Pons (tissue), 1 donor: ENCODE measurements around the gene KIF5A.

Source experiments
- DNase-seq: peaks from one replicate; pipeline ENCODE4 v3.0.0-alpha.2; 2016; ENCODE audit warnings: low spot score

KIF5A gene

DNA sequence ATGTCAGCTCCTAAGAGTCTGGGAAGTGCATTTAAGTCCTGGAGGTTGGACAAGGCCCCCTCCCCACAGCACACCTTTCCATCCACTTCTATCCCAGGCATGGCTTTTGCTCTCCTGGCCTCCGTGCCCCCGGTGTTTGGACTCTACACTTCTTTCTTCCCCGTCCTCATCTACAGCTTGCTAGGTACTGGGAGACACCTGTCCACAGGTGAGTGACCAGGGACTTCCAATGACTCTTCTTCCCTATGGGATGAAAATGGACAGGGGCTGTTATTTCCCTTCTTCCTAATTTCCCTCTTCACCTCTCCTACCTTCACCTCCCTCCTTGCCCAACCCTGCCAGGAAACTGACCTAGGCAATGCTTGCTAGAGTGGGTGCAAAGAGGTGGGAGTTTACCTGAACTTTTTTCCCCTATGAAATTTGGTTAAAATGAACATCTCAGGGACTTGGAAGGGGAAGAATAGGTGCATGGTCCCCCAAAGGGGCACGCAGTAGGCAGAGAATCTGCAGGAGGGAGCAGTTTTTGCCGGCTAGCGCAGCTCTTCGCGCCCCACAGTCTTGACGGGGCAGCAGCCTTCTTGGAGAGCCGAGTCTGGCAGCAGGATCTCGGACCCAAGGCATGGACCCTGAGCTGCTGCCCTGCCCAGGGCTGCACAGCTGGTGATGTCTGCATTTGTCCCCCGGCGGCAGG lies 70.5 kb downstream of the KIF5A start:
- DNase-seq: no peak

GRCh38 chr12:57620936-57621496 lies 71.2 kb downstream of the KIF5A start:
- no peak for DNase-seq

GRCh38 chr12:57621497-57622292 lies 71.9 kb downstream of the KIF5A start:
- DNase-seq: no peak

GRCh38 chr12:57622293-57623245 lies 72.7 kb downstream of the KIF5A start:
- no peak for DNase-seq

- no peak for DNase-seq
Observed at GRCh38 chr12:57623385-57623784, 73.5 kb downstream of the KIF5A start.

DNA sequence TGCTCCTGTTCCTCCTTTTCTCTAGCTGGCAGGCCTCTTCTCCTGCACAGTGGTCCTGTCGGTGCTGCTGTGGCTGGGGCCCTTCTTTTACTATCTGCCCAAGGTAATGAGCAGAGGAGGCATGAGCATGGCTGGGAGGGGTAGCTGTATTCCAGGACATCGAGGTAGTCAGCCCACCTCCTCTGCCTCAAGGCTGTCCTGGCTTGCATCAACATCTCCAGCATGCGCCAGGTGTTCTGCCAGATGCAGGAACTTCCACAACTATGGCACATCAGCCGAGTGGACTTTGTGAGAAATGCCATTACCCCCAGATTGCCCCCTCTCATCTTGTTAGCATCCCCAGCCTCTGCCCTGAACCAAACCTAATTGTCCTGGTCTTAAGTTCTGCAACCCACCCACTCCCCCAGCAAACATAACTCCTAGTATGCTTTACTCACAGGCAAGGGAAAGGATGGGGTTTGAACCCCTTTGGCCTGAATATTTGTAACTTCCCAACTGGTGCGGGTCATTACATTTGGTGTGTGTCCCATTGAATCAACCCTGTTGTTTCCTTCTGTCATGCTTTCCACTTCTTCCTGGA lies 74.1 kb downstream of the KIF5A start:
- no peak for DNase-seq

DNA sequence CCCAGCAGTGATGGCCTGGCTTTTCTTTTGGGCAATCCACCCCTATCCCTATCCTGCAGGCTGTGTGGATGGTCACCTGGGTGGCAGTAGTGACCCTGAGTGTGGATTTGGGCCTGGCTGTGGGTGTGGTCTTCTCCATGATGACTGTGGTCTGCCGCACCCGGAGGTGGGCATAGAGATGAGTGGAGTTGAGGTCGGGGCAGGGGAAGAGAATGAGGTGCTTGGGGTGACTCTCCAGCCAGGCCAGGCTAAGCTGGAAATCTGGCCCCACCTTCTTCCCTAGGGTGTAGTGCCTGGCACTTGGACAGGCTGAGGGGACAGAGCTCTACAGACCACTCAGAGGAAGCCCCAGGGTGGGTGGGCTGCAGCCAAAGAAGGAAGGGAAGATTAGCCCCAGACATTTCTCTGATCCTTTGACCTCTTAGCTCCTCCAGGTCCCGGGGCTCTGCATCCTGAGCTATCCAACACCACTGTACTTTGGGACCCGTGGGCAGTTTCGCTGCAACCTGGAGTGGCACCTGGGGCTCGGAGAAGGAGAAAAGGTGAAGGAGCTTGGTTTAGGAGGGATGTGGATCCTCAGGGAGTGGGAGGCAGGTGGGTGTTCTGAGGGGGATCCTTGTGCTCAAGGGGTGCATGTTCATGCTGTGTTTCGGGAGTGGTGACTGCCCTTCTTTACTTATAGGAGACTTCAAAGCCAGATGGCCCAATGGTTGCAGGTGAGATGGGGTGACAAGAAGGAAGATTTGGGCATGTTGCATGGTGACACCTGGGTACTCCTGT lies 74.8 kb downstream of the KIF5A start:
- DNase-seq: no peak

DNA sequence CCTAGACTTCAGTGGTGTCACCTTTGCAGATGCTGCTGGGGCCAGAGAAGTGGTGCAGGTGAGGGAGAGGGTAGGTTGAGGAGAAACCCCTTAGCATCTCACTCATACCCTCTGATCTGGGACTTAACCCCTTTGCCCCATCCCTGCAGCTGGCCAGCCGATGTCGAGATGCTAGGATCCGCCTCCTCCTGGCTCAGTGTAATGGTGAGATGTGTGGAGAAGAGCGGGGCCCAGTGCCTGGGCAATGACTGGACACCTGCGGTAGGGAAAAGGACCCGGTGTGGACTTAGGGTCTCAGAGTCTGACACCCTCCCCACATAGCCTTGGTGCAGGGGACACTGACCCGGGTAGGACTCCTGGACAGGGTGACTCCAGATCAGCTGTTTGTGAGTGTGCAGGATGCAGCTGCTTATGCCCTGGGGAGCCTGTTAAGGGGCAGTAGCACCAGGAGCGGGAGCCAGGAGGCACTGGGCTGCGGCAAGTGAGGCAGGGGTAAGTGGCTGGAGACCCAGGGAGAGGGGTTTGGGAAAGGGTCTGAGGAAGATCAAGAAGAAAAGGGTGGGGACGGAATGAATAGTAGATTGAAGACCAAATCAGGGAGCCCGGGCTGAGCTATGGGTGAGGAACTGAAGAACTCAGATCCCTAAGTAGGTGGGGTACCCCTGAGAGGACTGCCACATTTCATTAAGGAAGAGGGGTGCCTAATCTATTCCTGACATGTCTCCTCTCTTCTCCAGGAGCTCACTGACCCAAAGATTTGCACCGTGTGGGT lies 75.6 kb downstream of the KIF5A start:
- DNase-seq: no peak

GRCh38 chr12:57626111-57626920 lies 76.5 kb downstream of the KIF5A start:
- DNase-seq: no peak

DNA sequence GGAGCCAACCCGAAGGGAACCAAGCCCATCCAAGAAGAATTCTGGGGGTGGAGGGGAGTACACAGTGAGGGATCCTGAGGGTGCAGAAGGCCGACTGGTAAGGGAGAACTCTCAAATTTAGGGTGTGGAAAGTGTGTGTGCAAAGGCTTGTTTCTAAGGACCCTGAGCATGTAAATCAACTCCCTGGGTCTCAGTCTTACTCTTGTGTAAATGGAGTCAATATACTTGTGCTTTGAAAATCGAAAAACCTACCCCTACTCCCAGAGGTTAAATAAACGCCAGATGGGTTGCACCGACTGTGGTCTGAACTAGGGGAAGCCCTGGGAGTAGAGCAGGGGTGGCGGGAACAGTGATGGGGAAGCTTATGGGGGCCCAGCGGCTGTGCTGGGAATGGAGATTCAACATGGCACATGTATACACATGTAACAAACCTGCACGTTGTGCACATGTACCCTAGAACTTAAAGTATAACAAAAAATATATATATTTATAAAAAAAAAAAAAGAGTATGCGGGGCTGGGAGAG lies 77.1 kb downstream of the KIF5A start:
- DNase-seq: no peak

GRCh38 chr12:57627501-57628279 lies 77.8 kb downstream of the KIF5A start:
- DNase-seq: no peak

- DNase-seq: no peak
Observed at GRCh38 chr12:57628280-57629191, 78.7 kb downstream of the KIF5A start.

GRCh38 chr12:57629897-57630471 lies 80.1 kb downstream of the KIF5A start:
- peak; percentile 87 for DNase-seq

GRCh38 chr12:57630891-57631433 lies 81.1 kb downstream of the KIF5A start:
- DNase-seq: no peak

- DNase-seq: no peak
Observed at GRCh38 chr12:57631566-57632072, 81.8 kb downstream of the KIF5A start.
